ENCODE results near the gene JCHAIN. TPM values are rescaled to one million over a fixed set of nuclear protein-coding genes. Genes with fewer than 3 reads are reported as not detected.

Gene JCHAIN
- total and polyA plus RNA-seq, 2 of the 8 experiments (the other 6 are each of a cell fraction or from before 2014, with no cell fraction given): not detected

DNA sequence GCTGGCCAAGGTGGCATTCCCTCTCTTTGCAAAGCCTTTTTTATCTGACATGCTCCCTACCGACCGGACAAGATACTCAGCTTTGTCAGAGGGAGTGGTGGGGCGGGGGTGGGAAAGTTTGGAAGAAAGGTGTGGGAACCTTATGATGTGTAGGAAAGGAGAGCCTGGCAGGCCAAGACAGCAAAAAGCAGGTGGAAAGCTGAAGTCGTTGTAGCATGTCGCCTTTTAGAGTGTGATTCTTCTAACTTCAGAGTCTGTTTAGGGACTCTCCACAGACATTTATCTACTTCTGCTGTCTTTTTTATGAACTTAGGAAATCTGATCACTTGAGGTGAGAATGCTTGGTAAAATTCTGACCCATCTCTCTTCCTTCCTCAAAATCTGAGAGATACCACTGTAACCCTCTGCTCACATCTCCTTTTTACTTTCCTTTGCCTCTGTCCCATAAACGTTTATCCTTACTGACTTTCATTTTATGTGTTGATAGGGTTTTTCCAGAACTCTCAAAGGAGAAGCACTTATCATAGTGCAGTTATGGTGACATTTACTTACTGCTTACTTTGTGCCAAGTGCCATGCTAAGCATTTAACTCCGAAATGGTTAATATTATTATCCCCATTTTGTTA lies 47.3 kb upstream of the JCHAIN start:
- H4K20me1 ChIP-seq (replicated peaks in 1 of 2; ENCODE audit: control insufficient read depth in 1 of 2, insufficient read depth in 2 of 2, low read length in 2 of 2): peaks cover 0 to 2% of the 10 kb centered on the region in 2 experiments
- H3K79me1 ChIP-seq (ENCODE audit: low read depth, low read length): no peaks in the 10 kb centered on the region; the same call in 1 of the 2 replicates
- no peak overlapping the region for H2BK120ac ChIP-seq (replicated peaks; ENCODE audit: low read depth, low read length)
- peaks cover 0 to 46% of the 10 kb centered on the region in 2 experiments; a peak in 2 of 4 replicates for H3K79me2 ChIP-seq (ENCODE audit: control insufficient read depth in 1 of 2, insufficient read depth in 2 of 2, low read length in 2 of 2)
- no peak overlapping the region for H4K5ac ChIP-seq (ENCODE audit: insufficient read length, low read depth, low read length)
- no peak overlapping the region for H3K9ac ChIP-seq (replicated peaks in 1 of 4; ENCODE audit: extremely low read depth in 1 of 4, low read depth in 3 of 4, low read length in 3 of 4)
- ChIA-PET POLR2A (ENCODE audit: partially characterized antibody) (interaction anchor here (0.6 to 1.0 kb wide), 2 partner anchors 9 to 118 kb away, joined by 3 to 4 read pairs; no protein-coding TSS in a partner anchor), CTCF (ENCODE audit: partially characterized antibody) (interaction anchor here (1.2 to 1.6 kb wide), 4 partner anchors 9 to 26 kb away, joined by 3 to 7 read pairs (median 4); partner anchors contain the start of gene RUFY3)
- no peak overlapping the region for H2AFZ ChIP-seq (ENCODE audit: low read length)
- no peak overlapping the region for H4K8ac ChIP-seq (ENCODE audit: extremely low read depth, insufficient read depth, low read length)
- H2AK5ac ChIP-seq (ENCODE audit: low read depth, low read length): no peak overlapping the region
- FAIRE-seq (no peak), DNase-seq (ENCODE audit: low read depth in 1 of 2, low spot score in 2 of 2) (no peak)
- H3K27ac ChIP-seq (ENCODE audit: low read depth, low read length): no peak overlapping the region
- H2BK5ac ChIP-seq (ENCODE audit: low read depth, low read length): no peak overlapping the region; the same call in 1 of the 2 replicates
- H3K4me2 ChIP-seq (ENCODE audit: insufficient read depth in 1 of 2, low read depth in 2 of 2, low read length in 2 of 2): no peak overlapping the region
- no peak overlapping the region for H3K4ac ChIP-seq (replicated peaks; ENCODE audit: insufficient read length, low read depth, low read length)
- H3K23me2 ChIP-seq (ENCODE audit: low read depth, low read length): no peaks in the 10 kb centered on the region
- peaks cover 0 to 9% (median 5%) of the 10 kb centered on the region in 4 experiments; a peak in 4 of 7 replicates for H3K4me1 ChIP-seq (replicated peaks in 1 of 4; ENCODE audit: control insufficient read depth in 3 of 4, insufficient read depth in 4 of 4, low read length in 3 of 4)
- no peak overlapping the region for H2BK15ac ChIP-seq (ENCODE audit: low read length)
- no peak overlapping the region for H3K56ac ChIP-seq (replicated peaks; ENCODE audit: insufficient read length, low read depth, low read length)
- no peak overlapping the region for H3K14ac ChIP-seq (ENCODE audit: insufficient read length)
- no peak overlapping the region for H3K18ac ChIP-seq (ENCODE audit: extremely low read depth, low read length)
- no peak overlapping the region for H4K91ac ChIP-seq (replicated peaks; ENCODE audit: insufficient read length, low read length)
- H2BK12ac ChIP-seq (ENCODE audit: low read depth, low read length): no peak overlapping the region
- H3K23ac ChIP-seq (ENCODE audit: insufficient read length): no peak overlapping the region
- no peaks in the 10 kb centered on the region for H3K9me3 ChIP-seq (ENCODE audit: insufficient read depth in 2 of 2, low read depth in 1 of 2, low read length in 1 of 2)
- no peaks in the 10 kb centered on the region for H3K27me3 ChIP-seq (replicated peaks in 1 of 4; ENCODE audit: control insufficient read depth in 3 of 4, extremely low read depth in 1 of 4, insufficient read depth in 3 of 4, low read length in 3 of 4)
- WGBS, 2 experiments (ENCODE audit: extremely low coverage in 1 of 2, insufficient coverage in 1 of 2, insufficient read length in 1 of 2, insufficient replicate concordance in 2 of 2, low coverage in 1 of 2, low lambda C conversion rate in 2 of 2, missing lambda C conversion rate in 1 of 2): 74% methylated on average over 7 of the region's 7 CpGs; no CpG with 5 or more reads in 1 of the 2 experiments
- H3K4me3 ChIP-seq (ENCODE audit: extremely low read depth in 1 of 4, insufficient read depth in 2 of 4, low read depth in 3 of 4, low read length in 4 of 4): no peak overlapping the region
- H3K36me3 ChIP-seq (ENCODE audit: control insufficient read depth in 2 of 4, insufficient read depth in 4 of 4, low read length in 3 of 4): no peaks in the 10 kb centered on the region
- H2BK20ac ChIP-seq (ENCODE audit: low read length): no peak overlapping the region
- no peak for TF ChIP-seq SRF (IDR thresholded peaks at IDR 0.05; ENCODE audit: low read depth, low read length)
- TF ChIP-seq CTBP2 (IDR thresholded peaks at IDR 0.05; ENCODE audit: borderline replicate concordance, insufficient read depth, insufficient read length, low read length): no peak

Measured in H1 (cell line).